ENCODE measurements around the gene DNAH14.

GRCh38 chr1:225373155-225373554 is 443.7 kb downstream of the DNAH14 start:
- TF ChIP-seq, protein P1, sequence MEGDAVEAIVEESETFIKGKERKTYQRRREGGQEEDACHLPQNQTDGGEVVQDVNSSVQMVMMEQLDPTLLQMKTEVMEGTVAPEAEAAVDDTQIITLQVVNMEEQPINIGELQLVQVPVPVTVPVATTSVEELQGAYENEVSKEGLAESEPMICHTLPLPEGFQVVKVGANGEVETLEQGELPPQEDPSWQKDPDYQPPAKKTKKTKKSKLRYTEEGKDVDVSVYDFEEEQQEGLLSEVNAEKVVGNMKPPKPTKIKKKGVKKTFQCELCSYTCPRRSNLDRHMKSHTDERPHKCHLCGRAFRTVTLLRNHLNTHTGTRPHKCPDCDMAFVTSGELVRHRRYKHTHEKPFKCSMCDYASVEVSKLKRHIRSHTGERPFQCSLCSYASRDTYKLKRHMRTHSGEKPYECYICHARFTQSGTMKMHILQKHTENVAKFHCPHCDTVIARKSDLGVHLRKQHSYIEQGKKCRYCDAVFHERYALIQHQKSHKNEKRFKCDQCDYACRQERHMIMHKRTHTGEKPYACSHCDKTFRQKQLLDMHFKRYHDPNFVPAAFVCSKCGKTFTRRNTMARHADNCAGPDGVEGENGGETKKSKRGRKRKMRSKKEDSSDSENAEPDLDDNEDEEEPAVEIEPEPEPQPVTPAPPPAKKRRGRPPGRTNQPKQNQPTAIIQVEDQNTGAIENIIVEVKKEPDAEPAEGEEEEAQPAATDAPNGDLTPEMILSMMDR (IDR thresholded peaks at IDR 0.05; ENCODE audit: low read length) = no peak
- TF ChIP-seq EZH2 (optimal IDR thresholded peaks at IDR 0.05; ENCODE audit: low read depth, low read length) (no peak), EZH2phosphoT487 (IDR thresholded peaks at IDR 0.05; ENCODE audit: low read length) (no peak)

Measured in MM.1S (cell line).